ENCODE data around the gene MYO10.
"Not testable (repeated sequence)": the region's sequence is repeated elsewhere in the genome, so short reads cannot be mapped to it uniquely, and the experiment has no call there.

The MYO10 gene

DNA sequence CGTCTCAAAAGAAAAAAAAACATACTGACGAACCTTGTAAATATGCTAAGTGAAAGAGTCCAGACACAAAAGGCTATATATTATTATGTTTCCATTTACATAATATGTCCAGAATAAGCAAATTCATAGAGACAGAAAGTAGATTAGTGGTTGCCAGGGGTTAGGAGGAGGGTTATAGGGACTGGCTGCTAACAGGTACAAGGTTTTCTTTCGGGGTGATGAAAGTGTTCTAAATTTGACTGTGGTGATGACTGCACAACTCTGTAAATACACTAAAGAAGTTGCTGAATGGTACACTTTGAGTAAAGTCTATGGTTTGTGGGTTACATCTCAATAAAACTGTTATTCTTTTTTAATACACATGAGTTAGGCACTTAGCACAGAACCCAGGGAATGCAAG, 98.8 kb downstream of the MYO10 start:
- DNase-seq (ENCODE audit: low read depth), result no peak
- TF ChIP-seq CTCF (IDR thresholded peaks at IDR 0.05; ENCODE audit: low read depth, low read length, missing control alignments), result no peak

DNA sequence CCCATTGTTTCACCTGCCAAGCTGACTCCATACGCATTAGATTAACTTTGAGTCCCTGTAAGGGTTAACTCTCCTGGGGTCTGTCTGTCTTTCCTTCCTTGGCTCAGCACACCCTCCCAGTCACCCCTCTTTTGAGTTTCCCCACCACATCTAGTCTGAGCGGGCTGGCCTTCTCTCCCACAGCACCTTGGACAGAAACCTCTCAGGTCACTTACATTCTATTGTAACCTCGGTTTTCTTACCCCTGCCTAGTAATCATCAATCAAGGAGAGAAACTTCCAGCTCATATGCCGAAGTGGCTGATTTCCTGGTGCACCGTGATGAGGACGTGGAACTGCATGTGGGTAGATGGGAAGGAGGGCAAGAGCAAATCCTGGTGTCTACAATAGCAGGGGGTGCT, 102.1 kb downstream of the MYO10 start:
- TF ChIP-seq CTCF (IDR thresholded peaks at IDR 0.05; ENCODE audit: low read depth, low read length, missing control alignments), result no peak
- DNase-seq (ENCODE audit: low read depth), result no peak
- no peak overlapping the region for H3K4me3 ChIP-seq (ENCODE audit: low read depth, low read length)

More for the DNA sequence above, 98.8 kb downstream of the MYO10 start:
- no peak overlapping the region for H3K4me3 ChIP-seq (ENCODE audit: low read depth, low read length)

- DNase-seq (ENCODE audit: low read depth); H3K4me3 ChIP-seq (ENCODE audit: low read depth, low read length): not testable (repeated sequence)
These were observed 104.8 kb downstream of the MYO10 start for GRCh38 chr5:16831326-16831725.

- no peak for DNase-seq (ENCODE audit: low read depth)
- no peak for TF ChIP-seq CTCF (IDR thresholded peaks at IDR 0.05; ENCODE audit: low read depth, low read length, missing control alignments)
- H3K4me3 ChIP-seq (ENCODE audit: low read depth, low read length), result no peak overlapping the region
These were observed 108.3 kb downstream of the MYO10 start for GRCh38 chr5:16827755-16828154.

DNA sequence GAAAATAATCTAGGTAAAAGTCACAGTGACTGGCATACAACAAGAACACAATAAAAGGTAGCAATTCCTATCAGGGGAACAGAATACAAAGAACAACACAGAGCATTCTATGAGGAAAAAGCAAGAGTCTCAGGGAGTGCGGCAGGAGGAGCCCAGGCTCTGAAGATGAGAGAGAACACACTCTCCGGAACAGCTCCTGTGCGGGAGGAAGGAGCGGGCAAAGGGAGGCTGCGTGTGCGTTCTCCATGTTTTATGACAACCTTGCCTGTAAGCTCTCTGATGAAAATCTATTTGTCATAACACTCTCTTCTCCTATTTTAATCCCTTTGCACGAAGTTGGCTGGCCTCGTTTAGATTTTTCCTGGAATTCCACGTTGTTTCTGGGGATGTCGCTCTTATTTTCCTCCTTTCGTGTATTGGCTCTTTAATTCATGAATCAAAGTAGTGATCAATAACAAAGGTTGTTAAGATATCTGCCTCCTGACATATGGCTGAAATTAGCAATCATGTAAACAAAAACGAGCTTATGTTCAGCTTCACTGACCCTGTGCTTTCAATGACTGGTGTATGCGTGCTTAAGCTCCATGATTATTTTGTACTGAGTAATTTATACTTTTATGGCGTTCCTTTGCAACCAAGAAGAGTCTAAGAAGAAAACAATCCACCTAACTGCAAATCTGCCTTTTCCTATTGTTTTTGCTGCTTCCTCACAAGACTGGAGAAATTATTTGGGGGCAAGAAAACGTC, 109.5 kb downstream of the MYO10 start:
- H3K4me3 ChIP-seq (ENCODE audit: low read depth, low read length), result no peak overlapping the region
- DNase-seq (ENCODE audit: low read depth), result no peak

DNA sequence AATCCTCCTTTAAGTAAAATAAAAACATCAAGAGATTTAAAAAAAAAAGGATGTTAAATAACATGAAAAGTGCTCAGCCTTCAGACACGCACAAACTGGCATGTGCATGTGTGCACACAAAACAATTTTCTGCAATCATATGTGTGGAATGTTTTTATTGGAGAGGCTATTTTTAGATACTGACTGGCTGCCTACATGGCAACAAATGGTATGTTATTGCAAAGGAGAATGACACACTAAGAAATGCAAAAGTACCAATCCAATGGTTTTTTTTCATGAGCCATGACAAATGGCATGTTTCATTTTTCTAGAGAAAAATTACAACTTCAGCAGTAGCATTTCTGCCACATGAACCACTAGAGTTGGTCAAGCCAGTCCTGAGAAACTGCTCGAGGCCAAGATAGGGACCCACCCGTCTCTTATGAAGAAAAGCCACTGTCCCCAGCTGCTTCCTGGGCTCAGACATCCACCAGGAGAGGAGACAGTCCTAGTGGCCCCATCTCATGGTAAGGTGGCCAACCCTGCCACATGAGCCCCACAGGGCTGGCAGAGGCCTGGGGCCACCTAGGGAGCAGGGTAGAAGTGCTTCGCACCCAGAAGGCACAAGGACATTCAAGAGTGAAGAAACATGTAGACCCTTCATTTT, 116.4 kb downstream of the MYO10 start:
- TF ChIP-seq CTCF (IDR thresholded peaks at IDR 0.05; ENCODE audit: low read depth, low read length, missing control alignments), result no peak
- no peak overlapping the region for H3K4me3 ChIP-seq (ENCODE audit: low read depth, low read length)
- no peak for DNase-seq (ENCODE audit: low read depth)

More for the DNA sequence above, 109.5 kb downstream of the MYO10 start:
- TF ChIP-seq CTCF (IDR thresholded peaks at IDR 0.05; ENCODE audit: low read depth, low read length, missing control alignments), result no peak

DNA sequence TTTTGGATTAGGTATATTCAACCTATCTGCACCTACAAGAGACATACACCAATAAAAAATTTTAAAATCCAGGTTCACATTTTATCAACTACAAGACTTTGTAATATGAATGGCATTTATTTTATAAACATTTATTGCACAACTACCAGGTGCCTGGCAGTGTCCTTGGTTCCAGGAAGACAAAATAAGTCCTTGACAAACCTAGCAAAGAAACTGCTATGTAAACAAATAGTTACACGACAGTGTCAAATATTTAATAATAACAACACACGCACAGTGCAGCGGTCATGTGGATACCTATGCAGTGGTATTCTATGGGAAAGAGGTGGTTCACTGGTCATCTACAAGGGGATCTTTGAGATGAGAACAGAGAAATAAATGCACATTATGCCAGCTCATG, 120.7 kb downstream of the MYO10 start:
- no peak for DNase-seq (ENCODE audit: low read depth)
- TF ChIP-seq CTCF (IDR thresholded peaks at IDR 0.05; ENCODE audit: low read depth, low read length, missing control alignments), result no peak
- no peak overlapping the region for H3K4me3 ChIP-seq (ENCODE audit: low read depth, low read length)
